Ovary (tissue), 9 donors: ENCODE measurements around the gene NCAPH2. TPM values are rescaled to one million over a fixed set of nuclear protein-coding genes. Genes with fewer than 3 reads are reported as not detected.

Source experiments
- DNase-seq, 5 donors: peaks; one replicate each; pipeline ENCODE4 v3.0.0-alpha.2; 2019 to 2020
- H3K27ac ChIP-seq, 2 donors: fragments of 200-600 bp; one replicate each; pipeline versions ENCODE4 v1.5.1 to v1.8.0; 2019 to 2022
- H3K27me3 ChIP-seq: fragments of 200-600 bp; one replicate; pipeline ENCODE4 v1.8.0; 2022
- H3K36me3 ChIP-seq: fragments of 200-600 bp; sonication (generic); one replicate; pipeline ENCODE4 v1.5.1; 2019
- H3K4me1 ChIP-seq: one replicate; pipeline ENCODE4 v1.8.1; 2013; ENCODE audit warnings: mild to moderate bottlenecking, moderate library complexity; ENCODE audit not compliant: insufficient read depth
- H3K4me3 ChIP-seq: fragments of 200-600 bp; sonication (generic); one replicate; pipeline ENCODE4 v1.5.1; 2017
- H3K9me3 ChIP-seq, 2 donors: fragments of 200-600 bp in 1 of 2; sonication (generic) in 1 of 2; one replicate each; pipeline versions ENCODE4 v1.5.1 to v1.8.1; 2013 to 2019; ENCODE audit warnings: mild to moderate bottlenecking in 1 of 2, moderate library complexity in 1 of 2
- CTCF ChIP-seq, 3 donors: fragments of 450-650 bp in 2 of 3; fragments of 200-600 bp in 1 of 3; IDR thresholded peaks; one replicate each; pipeline versions ENCODE4 v1.5.1 to v1.8.0; 2016 to 2022; ENCODE audit warnings: antibody characterized with exemption in 3 of 3, mild to moderate bottlenecking in 1 of 3
- EP300 ChIP-seq: sonication (generic); formaldehyde crosslinking; IDR thresholded peaks from one replicate; pipeline ENCODE4 v1.6.1; 2017; ENCODE audit warnings: antibody characterized with exemption
- POLR2A ChIP-seq: fragments of 450-650 bp; IDR thresholded peaks from one replicate; pipeline ENCODE4 v1.6.1; 2017; ENCODE audit warnings: antibody characterized with exemption, mild to moderate bottlenecking, moderate library complexity
- WGBS, 3 donors: extraction: QIAGEN DNeasy Blood & Tissue Kit in 1 of 3; methylation state at CpG; one replicate each; pipeline versions ENCODE4 v1.1.5 to v1.1.7; 2013 to 2017; 5-methylcytosine and 5-hydroxymethylcytosine counted together
- intact Hi-C, 4 donors: fragments of 100-400 bp; cut with DNase I; formaldehyde crosslinking; loops; one replicate each; pipeline versions ENCODE4 v1.11.0 to v1.15.1; 2022 to 2023
- polyA plus RNA-seq, 2 donors: library from polyadenylated mRNA; stranded (reverse); fragments of 200-250 nt in 1 of 2; fragments of 350-450 nt in 1 of 2; fragmentation: Illumina TruSeq in 1 of 2; extraction: RNeasy Lipid Tissue Mini Kit (QIAGEN cat#74804) in 1 of 2; gene quantifications; one replicate each; pipeline ENCODE4 v1.2.3, GENCODE V29; 2013 to 2014
- total RNA-seq, 7 donors: library from RNA; depleted of rRNA in 2 of 7; stranded (reverse); fragments of >200 nt in 2 of 7; fragmentation: NEBNext Ultra II Directional in 3 of 7; extraction: Animal tissue kit (Norgen Biotek cat#: 25700) in 3 of 7; gene quantifications; one replicate each; pipeline versions ENCODE4 v1.1.0 to v1.2.4, GENCODE V29; 2016 to 2023
- donor health status: DM: no; HTN: no; CAD: no; lungs with moderate emphysema.
- donor health status: DM: no; HTN: no; CAD: no.
- donor health status: Bipolar disorder and iron deficiency.
- donor health status: DM: yes; HTN: yes; CAD: no.
- donor health status: DM: no; HTN: no; CAD: no.
- donor health status: DM: yes; HTN: yes; CAD: no.

The NCAPH2 gene
- total and polyA plus RNA-seq, 9 donors = 11.5 to 61.5 (median 49.0) TPM

- Histone ChIP-seq H3K27ac (no peak overlapping the region), H3K9me3 (no peaks in the 10 kb centered on the region), H3K4me3 (no peak overlapping the region), H3K4me1 (peaks cover 31% of the 10 kb centered on the region), H3K36me3 (no peaks in the 10 kb centered on the region), H3K27me3 (no peaks in the 10 kb centered on the region)
- no peak for DNase-seq
- 72 to 82% (median 75%) methylated on average over 6 of the region's 6 CpGs for WGBS, 3 donors
- TF ChIP-seq CTCF (IDR thresholded peaks at IDR 0.05) (no peak), POLR2A (no peak), EP300 (no peak)
- intact Hi-C loops = no loop called here
Observed at GRCh38 chr22:50473088-50473487, 34.9 kb upstream of the NCAPH2 start.

- Histone ChIP-seq H3K4me3 (peak overlapping the region; percentile 92), H3K9me3 (no peaks in the 10 kb centered on the region), H3K27me3 (no peaks in the 10 kb centered on the region), H3K36me3 (no peaks in the 10 kb centered on the region), H3K4me1 (peaks cover 31% of the 10 kb centered on the region), H3K27ac (peak overlapping the region; percentile 24 to 57)
- whole genome bisulfite sequencing, 3 donors = 3 to 5% (median 4%) methylated on average over 56 to 62 of the region's 62 CpGs
- intact Hi-C loops = no loop called here
- peak in 2 of 5 donors; percentile 57 to 60 for DNase-seq
- no peak for TF ChIP-seq POLR2A
- TF ChIP-seq CTCF (IDR thresholded peaks at IDR 0.05) = no peak
- no peak for TF ChIP-seq EP300
Observed at GRCh38 chr22:50473855-50474671, 34.0 kb upstream of the NCAPH2 start.

GRCh38 chr22:50474710-50475651 is 33.0 kb upstream of the NCAPH2 start, which contains the start of gene SBF1:
Gene SBF1, minus strand, starts transcription at chr22:50475035. Its CDS starts 195 bp downstream, at chr22:50474840.
- Histone ChIP-seq H3K27me3 (no peaks in the 10 kb centered on the region), H3K4me3 (peak within 1 kb of the TSS; percentile 92), H3K27ac (peak within 1 kb of the TSS; percentile 57 to 58), H3K4me1 (peaks cover 29% of the 10 kb centered on the region), H3K36me3 (no peaks in the 10 kb centered on the region), H3K9me3 (no peaks in the 10 kb centered on the region)
- DNase-seq = peak; percentile 91 to 95 (median 94)
- 1 to 2% (median 2%) methylated on average over 42 to 97 of the region's 97 CpGs for WGBS, 3 donors
- intact Hi-C loops = no loop called here
- no peak for TF ChIP-seq CTCF (IDR thresholded peaks at IDR 0.05)
- peak; percentile 68 for TF ChIP-seq POLR2A

- Histone ChIP-seq H3K4me1 (peaks cover 23% of the 10 kb centered on the region), H3K36me3 (no peaks in the 10 kb centered on the region), H3K9me3 (no peaks in the 10 kb centered on the region), H3K27me3 (no peaks in the 10 kb centered on the region), H3K4me3 (no peak overlapping the region), H3K27ac (no peak overlapping the region)
- no peak for DNase-seq
- no peak for TF ChIP-seq CTCF (IDR thresholded peaks at IDR 0.05)
- no peak for TF ChIP-seq POLR2A
- no peak for TF ChIP-seq EP300
- intact Hi-C loops = no loop called here
- 83 to 89% (median 85%) methylated on average over 6 of the region's 6 CpGs for WGBS, 3 donors
Observed at GRCh38 chr22:50475652-50476002, 32.4 kb upstream of the NCAPH2 start.
